GM13977 (cell line): ENCODE measurements around the gene APOD.

Source experiments
- DNase-seq: peaks from one replicate; pipeline ENCODE4 v3.0.0; 2012; ENCODE audit warnings: low spot score
- in situ Hi-C: fragments of 300-500 bp; cut with MboI; formaldehyde crosslinking; loops from one replicate; pipeline ENCODE4 v1.12.0; 2022; ENCODE audit warnings: low sequenced_read_pairs, low pct_unique_long_range_greater_than_20kb, mixed read lengths, inconsistent platforms; ENCODE audit not compliant: unreplicated experiment
- TF ChIP-seq, protein P1 (sequence below): IDR thresholded peaks from 2 replicates; pipeline ENCODE4 v1.5.1; 2012; ENCODE audit warnings: mild to moderate bottlenecking, control low read depth; ENCODE audit not compliant: insufficient read depth; ENCODE audit errors: extremely low read depth, missing control alignments

APOD gene

DNA sequence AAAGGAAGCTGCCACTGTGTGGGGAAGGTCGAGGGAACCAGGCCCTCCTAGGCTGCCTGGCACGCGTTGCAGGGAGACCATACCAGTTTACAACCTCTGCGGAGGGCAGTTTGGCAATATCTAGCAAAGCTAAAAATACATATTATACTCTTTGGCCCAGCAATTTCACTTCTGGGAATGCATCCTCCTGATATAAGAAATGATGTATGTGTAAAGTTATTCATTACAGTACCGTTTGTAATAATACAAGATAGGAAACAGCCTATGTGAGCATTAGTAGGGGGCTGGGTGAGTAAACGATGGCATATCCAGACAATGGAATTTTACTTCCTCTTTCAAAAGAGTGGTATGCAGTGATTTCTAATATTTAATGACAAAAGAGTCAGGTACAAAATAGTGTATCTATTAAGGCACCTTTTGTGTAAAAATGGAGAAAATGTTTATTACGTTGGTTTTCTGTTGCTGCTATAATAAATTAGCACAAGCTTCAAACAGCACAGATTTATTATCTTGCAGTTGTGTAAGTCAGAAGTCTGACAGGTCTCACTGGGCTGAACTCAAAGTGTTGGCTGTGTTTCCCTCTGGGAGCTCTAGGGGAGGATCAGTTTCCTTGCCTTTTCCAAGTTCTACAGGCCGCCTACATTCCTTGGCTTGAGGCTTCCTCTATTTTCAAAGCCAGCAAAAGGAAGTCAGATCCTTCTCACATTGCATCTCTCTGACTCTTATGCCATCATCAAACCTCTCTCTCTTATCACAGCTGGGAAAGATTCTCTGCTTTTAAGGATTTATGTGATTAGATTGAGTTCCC lies 9.0 kb downstream of the APOD start:
- DNase-seq, result no peak
- in situ Hi-C loops, result loop anchor here (25.0 kb wide), 1 partner anchor 263 kb away; no protein-coding TSS in a partner anchor
- TF ChIP-seq, protein P1, sequence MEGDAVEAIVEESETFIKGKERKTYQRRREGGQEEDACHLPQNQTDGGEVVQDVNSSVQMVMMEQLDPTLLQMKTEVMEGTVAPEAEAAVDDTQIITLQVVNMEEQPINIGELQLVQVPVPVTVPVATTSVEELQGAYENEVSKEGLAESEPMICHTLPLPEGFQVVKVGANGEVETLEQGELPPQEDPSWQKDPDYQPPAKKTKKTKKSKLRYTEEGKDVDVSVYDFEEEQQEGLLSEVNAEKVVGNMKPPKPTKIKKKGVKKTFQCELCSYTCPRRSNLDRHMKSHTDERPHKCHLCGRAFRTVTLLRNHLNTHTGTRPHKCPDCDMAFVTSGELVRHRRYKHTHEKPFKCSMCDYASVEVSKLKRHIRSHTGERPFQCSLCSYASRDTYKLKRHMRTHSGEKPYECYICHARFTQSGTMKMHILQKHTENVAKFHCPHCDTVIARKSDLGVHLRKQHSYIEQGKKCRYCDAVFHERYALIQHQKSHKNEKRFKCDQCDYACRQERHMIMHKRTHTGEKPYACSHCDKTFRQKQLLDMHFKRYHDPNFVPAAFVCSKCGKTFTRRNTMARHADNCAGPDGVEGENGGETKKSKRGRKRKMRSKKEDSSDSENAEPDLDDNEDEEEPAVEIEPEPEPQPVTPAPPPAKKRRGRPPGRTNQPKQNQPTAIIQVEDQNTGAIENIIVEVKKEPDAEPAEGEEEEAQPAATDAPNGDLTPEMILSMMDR, result no peak

DNA sequence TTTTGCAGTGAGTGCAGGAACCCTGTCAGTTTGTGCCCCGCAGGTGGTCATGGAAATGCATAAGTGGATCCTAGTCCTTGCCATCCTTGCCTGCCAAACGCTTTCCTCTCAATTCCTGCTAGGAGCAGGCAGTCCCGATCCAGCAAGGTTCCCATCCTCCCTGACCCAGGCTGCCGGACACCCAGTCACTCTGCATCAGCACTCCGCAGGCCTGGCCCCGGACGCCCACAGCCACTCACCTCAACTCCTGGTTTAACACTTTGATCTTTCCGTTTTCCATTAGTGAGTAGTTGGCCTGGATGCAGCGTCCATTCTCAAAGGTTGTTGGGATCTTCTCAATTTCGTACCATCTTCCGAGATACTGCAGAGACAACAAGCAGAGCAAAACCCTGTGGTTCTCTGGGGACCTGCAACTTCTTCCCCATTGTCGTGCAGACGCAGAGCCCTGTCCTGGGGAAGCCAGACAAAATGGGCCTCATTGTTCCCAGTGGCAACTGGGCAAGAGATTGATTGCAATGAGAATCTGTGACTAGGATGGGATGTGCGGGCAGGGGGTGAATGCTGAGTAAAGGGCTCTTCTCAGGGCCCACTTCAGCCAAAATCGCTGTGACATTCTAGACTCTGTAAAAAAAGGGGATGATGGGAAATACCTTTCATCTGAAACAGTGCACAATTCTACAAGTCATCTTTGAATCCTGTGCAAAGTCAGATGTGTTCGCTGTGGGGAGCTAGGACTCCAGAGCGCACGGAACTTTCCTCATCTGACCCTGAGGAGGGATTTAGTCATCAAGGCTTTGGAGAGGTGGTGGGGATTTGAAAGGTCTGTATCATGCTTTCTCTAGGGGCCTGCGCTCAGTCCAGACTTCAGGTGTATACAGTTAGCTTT lies 9.9 kb downstream of the APOD start:
- TF ChIP-seq, protein P1, result no peak
- no peak for DNase-seq
- in situ Hi-C loops, result loop anchor here (25.0 kb wide), 1 partner anchor 263 kb away; no protein-coding TSS in a partner anchor

DNA sequence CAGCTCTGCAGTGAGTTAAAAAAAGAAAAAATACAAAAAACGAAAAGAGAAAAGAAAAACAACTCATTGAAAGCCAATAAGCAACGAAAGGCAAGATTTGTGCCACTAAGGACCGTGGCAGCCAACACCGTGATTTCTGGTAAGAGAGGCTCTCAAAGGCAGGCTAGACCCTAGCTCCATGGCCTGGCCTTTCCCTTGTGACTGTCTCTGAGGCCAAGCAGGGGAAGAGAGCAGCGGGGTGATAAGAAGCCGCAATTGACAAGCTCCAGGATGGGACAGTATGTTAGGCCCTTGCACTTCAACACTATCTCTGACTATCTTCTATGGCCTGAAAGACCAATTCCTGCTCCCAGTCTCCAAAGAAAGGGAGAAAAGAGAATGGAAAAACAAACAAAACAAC lies 12.4 kb downstream of the APOD start:
- in situ Hi-C loops, result loop anchor here (25.0 kb wide), 1 partner anchor 266 kb away; no protein-coding TSS in a partner anchor
- DNase-seq, result no peak
- TF ChIP-seq, protein P1, result no peak

DNA sequence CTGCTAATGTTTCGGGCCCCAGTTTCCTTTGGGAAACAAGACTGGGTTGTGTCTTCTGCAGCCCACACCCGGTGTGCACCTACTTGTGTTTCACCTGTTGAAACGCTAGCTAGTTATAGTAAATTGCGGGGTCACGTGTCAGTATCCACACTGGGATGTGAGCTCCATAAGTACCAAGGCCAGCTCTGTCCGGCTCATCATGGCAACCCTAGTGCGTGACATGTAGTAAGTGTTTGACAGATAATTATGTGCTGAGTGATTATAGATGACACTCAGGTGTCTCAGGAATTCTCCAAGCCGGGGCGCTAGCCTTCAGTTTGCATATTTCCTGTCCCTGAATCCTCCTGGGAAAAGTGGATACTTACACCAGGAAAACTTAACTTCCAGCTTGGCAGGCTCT lies 12.8 kb downstream of the APOD start:
- in situ Hi-C loops, result loop anchor here (25.0 kb wide), 1 partner anchor 266 kb away; no protein-coding TSS in a partner anchor
- no peak for DNase-seq
- TF ChIP-seq, protein P1, result no peak

DNA sequence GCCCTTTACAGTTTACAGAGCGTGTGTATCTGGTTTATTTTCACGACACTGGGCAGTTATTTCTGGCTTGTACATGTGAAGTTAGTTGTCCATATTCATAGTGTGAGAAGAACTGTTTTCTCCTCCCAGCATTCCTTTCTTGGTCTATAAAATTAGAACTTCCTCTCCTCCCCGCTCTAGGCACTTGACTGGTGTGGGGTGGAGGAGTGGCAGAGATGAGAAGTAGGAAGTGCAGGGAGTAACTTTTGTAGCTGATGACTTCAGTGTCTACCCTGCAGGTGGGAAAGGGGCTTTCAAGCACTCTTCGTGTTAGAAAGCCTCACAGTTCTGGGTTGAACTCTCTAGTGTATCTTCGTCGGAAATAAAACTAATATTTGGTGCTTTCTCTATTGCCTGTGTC lies 13.4 kb downstream of the APOD start:
- TF ChIP-seq, protein P1, result no peak
- no peak for DNase-seq
- in situ Hi-C loops, result loop anchor here (25.0 kb wide), 1 partner anchor 267 kb away; no protein-coding TSS in a partner anchor

DNA sequence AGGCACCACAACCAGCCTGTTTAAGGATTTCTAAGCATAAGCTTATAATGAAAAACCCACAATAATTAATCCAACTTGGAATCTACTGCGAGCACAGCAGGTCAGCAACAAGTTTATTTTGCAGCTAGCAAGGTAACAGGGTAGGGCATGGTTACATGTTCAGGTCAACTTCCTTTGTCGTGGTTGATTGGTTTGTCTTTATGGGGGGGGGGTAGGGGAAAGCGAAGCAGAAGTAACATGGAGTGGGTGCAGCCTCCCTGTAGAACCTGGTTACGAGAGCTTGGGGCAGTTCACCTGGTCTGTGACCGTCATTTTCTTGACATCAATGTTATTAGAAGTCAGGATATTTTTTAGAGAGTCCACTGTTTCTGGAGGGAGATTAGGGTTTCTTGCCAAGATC lies 15.1 kb downstream of the APOD start:
- no peak for DNase-seq
- in situ Hi-C loops, result loop anchor here (25.0 kb wide), 1 partner anchor 269 kb away; no protein-coding TSS in a partner anchor
- TF ChIP-seq, protein P1, result no peak
